Measurements from ENCODE around the gene TAF1B. TPM values are rescaled to one million over a fixed set of nuclear protein-coding genes. Genes with fewer than 3 reads are reported as not detected.

Gene TAF1B
- total RNA-seq, 1 experiment from 2014 or later: 35.2 TPM

- Histone ChIP-seq H3K27me3 (ENCODE audit: control insufficient read depth, insufficient read depth, low read length) (no peaks in the 10 kb centered on the region), H3K4me1 (ENCODE audit: control insufficient read depth, insufficient read depth, low read length) (no peaks in the 10 kb centered on the region), H3K4me3 (ENCODE audit: low read depth in 2 of 2, low read length in 2 of 2) (no peak overlapping the region), H3K27ac (ENCODE audit: low read length) (no peak overlapping the region), H3K9me3 (ENCODE audit: control insufficient read depth, insufficient read depth, low read depth, low read length) (no peaks in the 10 kb centered on the region), H3K36me3 (ENCODE audit: control insufficient read depth, insufficient read depth, low read length) (no peaks in the 10 kb centered on the region)
- CTCF ChIA-PET: no interaction called here
- POLR2A ChIA-PET: no interaction called here
- TF ChIP-seq CTCF (IDR thresholded peaks at IDR 0.05): no peak
- TF ChIP-seq SIN3A (IDR thresholded peaks at IDR 0.05; ENCODE audit: borderline replicate concordance, insufficient read depth, low read depth, low read length): no peak
- no peak for TF ChIP-seq POLR2AphosphoS5 (IDR thresholded peaks at IDR 0.05; ENCODE audit: low read depth, low read length)
- no peak for TF ChIP-seq REST (IDR thresholded peaks at IDR 0.05; ENCODE audit: insufficient read depth in 1 of 2, low read depth in 2 of 2, low read length in 1 of 2)
- TF ChIP-seq TCF7L2 (IDR thresholded peaks at IDR 0.05; ENCODE audit: low read depth, low read length): no peak
- DNase-seq (ENCODE audit: low read depth, low spot score) (no peak), ATAC-seq (no peak)
- in situ Hi-C loops (cut with HindIII; ENCODE audit: low pct_unique_long_range_greater_than_20kb, low sequenced_read_pairs) (no loop called here), intact Hi-C loops (cut with micrococcal nuclease; ENCODE audit: unreplicated experiment) (no loop called here)
- no TSS peak for BruUV-seq (replicated peaks)
Measured at GRCh38 chr2:9809064-9809356, 34.3 kb upstream of the TAF1B start.

GRCh38 chr2:9809448-9810088, 33.7 kb upstream of the TAF1B start:
- TF ChIP-seq TCF7L2 (IDR thresholded peaks at IDR 0.05; ENCODE audit: low read depth, low read length) (no peak), CTCF (IDR thresholded peaks at IDR 0.05) (no peak), SIN3A (IDR thresholded peaks at IDR 0.05; ENCODE audit: borderline replicate concordance, insufficient read depth, low read depth, low read length) (no peak), POLR2AphosphoS5 (IDR thresholded peaks at IDR 0.05; ENCODE audit: low read depth, low read length) (no peak), REST (IDR thresholded peaks at IDR 0.05; ENCODE audit: insufficient read depth in 1 of 2, low read depth in 2 of 2, low read length in 1 of 2) (no peak)
- POLR2A ChIA-PET: no interaction called here
- intact Hi-C loops (cut with micrococcal nuclease; ENCODE audit: unreplicated experiment) (loop anchor here (5.0 kb wide), 1 partner anchor 238 kb away; no protein-coding TSS in a partner anchor), in situ Hi-C loops (cut with HindIII; ENCODE audit: low pct_unique_long_range_greater_than_20kb, low sequenced_read_pairs) (no loop called here)
- no peaks in the 10 kb centered on the region for H3K9me3 ChIP-seq (ENCODE audit: control insufficient read depth, insufficient read depth, low read depth, low read length)
- no peak overlapping the region for H3K27ac ChIP-seq (ENCODE audit: low read length)
- H3K27me3 ChIP-seq (ENCODE audit: control insufficient read depth, insufficient read depth, low read length): no peaks in the 10 kb centered on the region
- no peaks in the 10 kb centered on the region for H3K4me1 ChIP-seq (ENCODE audit: control insufficient read depth, insufficient read depth, low read length)
- no TSS peak for BruUV-seq (replicated peaks)
- H3K4me3 ChIP-seq (ENCODE audit: low read depth in 2 of 2, low read length in 2 of 2): no peak overlapping the region
- H3K36me3 ChIP-seq (ENCODE audit: control insufficient read depth, insufficient read depth, low read length): no peaks in the 10 kb centered on the region
- no peak for ATAC-seq
- CTCF ChIA-PET: no interaction called here
- no peak for DNase-seq (ENCODE audit: low read depth, low spot score)
